WTC11 (cell line): ENCODE data around the gene SLC26A8. TPM values are rescaled to one million over a fixed set of nuclear protein-coding genes. Genes with fewer than 3 reads are reported as not detected.
A peak's percentile ranks its signal among the peaks of the same experiment; 100 is the strongest.

Source experiments
- ATAC-seq: fragments of 200-7000 bp; cut with Tn5 transposase; 2 replicates; pipeline ENCODE4 v1.10.0; 2021; ENCODE audit warnings: mild to moderate bottlenecking, moderate library complexity
- CTCF ChIA-PET: fragments of 300-600 bp; sonication (Branson Sonifier 250); formaldehyde crosslinking; loops from one replicate; lab custom pipeline; 2021; ENCODE audit warnings: antibody characterized with exemption; lab: Charles Lee
- POLR2A ChIA-PET: fragments of 350-600 bp; sonication (Branson Sonifier 250); formaldehyde crosslinking; loops from one replicate; lab custom pipeline; 2021; ENCODE audit warnings: antibody characterized with exemption; lab: Charles Lee
- DNase-seq: peaks from one replicate; pipeline ENCODE4 v3.0.0; 2021; ENCODE audit warnings: low spot score
- H3K27ac Mint-ChIP-seq: 2 replicates; pipeline ENCODE4 v1.8.0; 2021; ENCODE audit warnings: mixed read lengths
- H3K27me3 Mint-ChIP-seq: 2 replicates; pipeline ENCODE4 v1.8.0; 2021; ENCODE audit warnings: low read depth, mild to moderate bottlenecking, moderate library complexity, mixed read lengths
- H3K36me3 Mint-ChIP-seq: 2 replicates; pipeline ENCODE4 v1.8.0; 2021; ENCODE audit warnings: mixed read lengths
- H3K4me1 Mint-ChIP-seq: 2 replicates; pipeline ENCODE4 v1.8.0; 2022; ENCODE audit warnings: mixed read lengths
- H3K4me3 Mint-ChIP-seq: 2 replicates; pipeline ENCODE4 v1.8.0; 2021; ENCODE audit warnings: mild to moderate bottlenecking, moderate library complexity, mixed read lengths
- H3K9me3 Mint-ChIP-seq: 2 replicates; pipeline ENCODE4 v1.8.0; 2021; ENCODE audit warnings: mixed read lengths
- ELF4 ChIP-seq: sonication (generic); formaldehyde crosslinking; IDR thresholded peaks from 2 replicates; pipeline ENCODE4 v1.8.1; 2022; ENCODE audit warnings: low read depth, mild to moderate bottlenecking, moderate library complexity, missing genetic modification reagents
- ESRRA ChIP-seq: sonication (generic); formaldehyde crosslinking; IDR thresholded peaks from 2 replicates; pipeline ENCODE4 v1.8.1; 2022; ENCODE audit warnings: mild to moderate bottlenecking, missing genetic modification reagents, borderline replicate concordance
- FOXK1 ChIP-seq: sonication (generic); formaldehyde crosslinking; IDR thresholded peaks from 2 replicates; pipeline ENCODE4 v1.8.0; 2022; ENCODE audit warnings: mild to moderate bottlenecking, moderate library complexity, missing genetic modification reagents
- IRF2 ChIP-seq: sonication (generic); formaldehyde crosslinking; IDR thresholded peaks from 2 replicates; pipeline ENCODE4 v1.8.0; 2022; ENCODE audit warnings: low read depth, missing genetic modification reagents, borderline replicate concordance
- NFYB ChIP-seq: sonication (generic); formaldehyde crosslinking; conservative IDR thresholded peaks from 2 replicates; pipeline ENCODE4 v1.8.0; 2022; ENCODE audit warnings: low read depth, missing genetic modification reagents
- OVOL2 ChIP-seq: fragments of 250-450 bp; sonication (Bioruptor Pico); IDR thresholded peaks from 2 replicates; pipeline ENCODE4 v1.9.0; 2021; ENCODE audit warnings: mild to moderate bottlenecking, borderline replicate concordance
- RELA ChIP-seq: sonication (generic); formaldehyde crosslinking; IDR thresholded peaks from 2 replicates; pipeline ENCODE4 v1.8.1; 2022; ENCODE audit warnings: missing genetic modification reagents, mild to moderate bottlenecking, borderline replicate concordance
- TEAD4 ChIP-seq: sonication (generic); formaldehyde crosslinking; IDR thresholded peaks from 2 replicates; pipeline ENCODE4 v1.8.0; 2022; ENCODE audit warnings: mild to moderate bottlenecking, missing genetic modification reagents
- ZBTB21 ChIP-seq: sonication (generic); formaldehyde crosslinking; IDR thresholded peaks from 2 replicates; pipeline ENCODE4 v1.8.1; 2023; ENCODE audit warnings: mild to moderate bottlenecking, missing genetic modification reagents, borderline replicate concordance
- ZNF121 ChIP-seq: sonication (generic); formaldehyde crosslinking; IDR thresholded peaks from 2 replicates; pipeline ENCODE4 v1.8.0; 2023; ENCODE audit warnings: missing genetic modification reagents
- ZNF232 ChIP-seq: sonication (generic); formaldehyde crosslinking; IDR thresholded peaks from 2 replicates; pipeline ENCODE4 v1.8.0; 2022; ENCODE audit warnings: mild to moderate bottlenecking, missing genetic modification reagents
- ZNF423 ChIP-seq: fragments of 250-450 bp; sonication (Bioruptor Pico); IDR thresholded peaks from 2 replicates; pipeline ENCODE4 v2.1.2; 2022; ENCODE audit warnings: mild to moderate bottlenecking, moderate library complexity
- ZNF671 ChIP-seq: fragments of 250-450 bp; sonication (Bioruptor Pico); IDR thresholded peaks from 2 replicates; pipeline ENCODE4 v1.8.0; 2021; ENCODE audit warnings: mild to moderate bottlenecking
- total RNA-seq: library from RNA; stranded (reverse); gene quantifications from 3 replicates; pipeline ENCODE4 v1.2.3, GENCODE V29; 2021
- TF ChIP-seq, protein P1 (sequence below): sonication (generic); formaldehyde crosslinking; IDR thresholded peaks from 2 replicates; pipeline ENCODE4 v1.8.1; 2023; ENCODE audit warnings: mild to moderate bottlenecking, missing genetic modification reagents, moderate library complexity
- TF ChIP-seq, protein P2 (sequence below): sonication (generic); formaldehyde crosslinking; IDR thresholded peaks from 2 replicates; pipeline ENCODE4 v1.8.1; 2022; ENCODE audit warnings: low read depth, missing genetic modification reagents, borderline replicate concordance
- TF ChIP-seq, protein P3 (sequence below): sonication (generic); formaldehyde crosslinking; IDR thresholded peaks from 2 replicates; pipeline ENCODE4 v1.8.0; 2023; ENCODE audit warnings: missing genetic modification reagents
- TF ChIP-seq, protein P4 (sequence below): fragments of 250-450 bp; sonication (Bioruptor Pico); IDR thresholded peaks from 2 replicates; pipeline ENCODE4 v1.9.0; 2021; ENCODE audit warnings: moderate library complexity, mild to moderate bottlenecking, inconsistent platforms, borderline replicate concordance
- TF ChIP-seq, protein P5 (sequence below): sonication (generic); formaldehyde crosslinking; IDR thresholded peaks from 2 replicates; pipeline ENCODE4 v1.8.0; 2022; ENCODE audit warnings: missing genetic modification reagents

SLC26A8 gene
- total RNA-seq, 1 experiment from 2014 or later, result 0.50 TPM

DNA sequence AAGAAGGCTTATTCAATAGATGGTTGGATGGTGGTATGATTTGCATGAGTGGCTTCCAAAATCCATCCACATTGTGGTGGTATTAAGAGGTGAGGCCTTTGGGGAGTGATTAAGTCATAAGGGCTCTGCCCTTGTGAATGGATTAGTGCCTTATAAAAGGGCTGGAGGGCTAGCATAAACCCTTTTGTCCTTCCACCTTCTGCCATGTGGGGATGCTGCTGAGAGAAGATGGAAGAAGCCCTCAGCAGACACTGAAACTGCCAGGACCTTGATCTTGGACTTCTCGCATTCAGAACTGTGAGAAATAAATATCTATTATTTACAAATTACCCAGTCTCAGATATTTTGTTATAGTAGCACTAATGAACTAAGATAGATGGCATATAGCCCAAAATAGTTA lies 75.7 kb downstream of the SLC26A8 start:
- no peaks in the 10 kb centered on the region for H3K9me3 Mint-ChIP-seq
- DNase-seq (peak; percentile 49), ATAC-seq (peak; percentile 84)
- no peaks in the 10 kb centered on the region for H3K36me3 Mint-ChIP-seq
- TF ChIP-seq ZNF671 (CRISPR knock-in tag), result no peak
- TF ChIP-seq, protein P1, sequence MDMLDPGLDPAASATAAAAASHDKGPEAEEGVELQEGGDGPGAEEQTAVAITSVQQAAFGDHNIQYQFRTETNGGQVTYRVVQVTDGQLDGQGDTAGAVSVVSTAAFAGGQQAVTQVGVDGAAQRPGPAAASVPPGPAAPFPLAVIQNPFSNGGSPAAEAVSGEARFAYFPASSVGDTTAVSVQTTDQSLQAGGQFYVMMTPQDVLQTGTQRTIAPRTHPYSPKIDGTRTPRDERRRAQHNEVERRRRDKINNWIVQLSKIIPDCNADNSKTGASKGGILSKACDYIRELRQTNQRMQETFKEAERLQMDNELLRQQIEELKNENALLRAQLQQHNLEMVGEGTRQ (CRISPR knock-in tag), result no peak
- TF ChIP-seq, protein P2, sequence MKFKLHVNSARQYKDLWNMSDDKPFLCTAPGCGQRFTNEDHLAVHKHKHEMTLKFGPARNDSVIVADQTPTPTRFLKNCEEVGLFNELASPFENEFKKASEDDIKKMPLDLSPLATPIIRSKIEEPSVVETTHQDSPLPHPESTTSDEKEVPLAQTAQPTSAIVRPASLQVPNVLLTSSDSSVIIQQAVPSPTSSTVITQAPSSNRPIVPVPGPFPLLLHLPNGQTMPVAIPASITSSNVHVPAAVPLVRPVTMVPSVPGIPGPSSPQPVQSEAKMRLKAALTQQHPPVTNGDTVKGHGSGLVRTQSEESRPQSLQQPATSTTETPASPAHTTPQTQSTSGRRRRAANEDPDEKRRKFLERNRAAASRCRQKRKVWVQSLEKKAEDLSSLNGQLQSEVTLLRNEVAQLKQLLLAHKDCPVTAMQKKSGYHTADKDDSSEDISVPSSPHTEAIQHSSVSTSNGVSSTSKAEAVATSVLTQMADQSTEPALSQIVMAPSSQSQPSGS (CRISPR knock-in tag), result no peak
- TF ChIP-seq, protein P3, sequence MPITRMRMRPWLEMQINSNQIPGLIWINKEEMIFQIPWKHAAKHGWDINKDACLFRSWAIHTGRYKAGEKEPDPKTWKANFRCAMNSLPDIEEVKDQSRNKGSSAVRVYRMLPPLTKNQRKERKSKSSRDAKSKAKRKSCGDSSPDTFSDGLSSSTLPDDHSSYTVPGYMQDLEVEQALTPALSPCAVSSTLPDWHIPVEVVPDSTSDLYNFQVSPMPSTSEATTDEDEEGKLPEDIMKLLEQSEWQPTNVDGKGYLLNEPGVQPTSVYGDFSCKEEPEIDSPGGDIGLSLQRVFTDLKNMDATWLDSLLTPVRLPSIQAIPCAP (CRISPR knock-in tag), result no peak
- TF ChIP-seq, protein P4, sequence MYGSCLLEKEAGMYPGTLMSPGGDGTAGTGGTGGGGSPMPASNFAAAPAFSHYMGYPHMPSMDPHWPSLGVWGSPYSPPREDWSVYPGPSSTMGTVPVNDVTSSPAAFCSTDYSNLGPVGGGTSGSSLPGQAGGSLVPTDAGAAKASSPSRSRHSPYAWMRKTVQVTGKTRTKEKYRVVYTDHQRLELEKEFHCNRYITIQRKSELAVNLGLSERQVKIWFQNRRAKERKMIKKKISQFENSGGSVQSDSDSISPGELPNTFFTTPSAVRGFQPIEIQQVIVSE (CRISPR knock-in tag), result no peak
- TF ChIP-seq ZBTB21 (CRISPR knock-in tag), result no peak
- TF ChIP-seq ESRRA (CRISPR knock-in tag), result no peak
- no peak for TF ChIP-seq ZNF423 (CRISPR knock-in tag)
- no peak overlapping the region for H3K27ac Mint-ChIP-seq
- POLR2A ChIA-PET, result no interaction called here
- H3K4me3 Mint-ChIP-seq, result no peak overlapping the region
- peaks cover 9% of the 10 kb centered on the region for H3K4me1 Mint-ChIP-seq
- H3K27me3 Mint-ChIP-seq, result no peaks in the 10 kb centered on the region
- CTCF ChIA-PET, result no interaction called here

DNA sequence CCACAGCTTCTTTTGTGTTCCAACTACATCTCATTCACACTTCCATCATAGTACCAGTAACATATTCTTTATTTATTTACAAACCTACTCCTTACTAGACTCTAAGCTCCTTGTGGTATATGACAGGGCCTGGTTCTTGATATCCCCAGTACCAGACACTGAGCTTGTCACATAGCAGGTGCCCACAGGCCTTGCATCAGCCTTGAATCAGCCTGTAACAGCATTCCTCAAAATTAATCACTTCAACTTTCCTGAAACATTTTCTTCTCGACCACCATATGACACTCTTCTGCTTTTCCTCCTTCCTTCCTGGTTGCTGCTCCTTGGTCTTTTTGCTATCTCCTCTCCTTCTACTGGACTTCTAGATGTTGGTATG lies 78.8 kb downstream of the SLC26A8 start:
- CTCF ChIA-PET, result no interaction called here
- TF ChIP-seq ELF4 (CRISPR knock-in tag), result no peak
- no peak for TF ChIP-seq ZNF121 (CRISPR knock-in tag)
- TF ChIP-seq RELA (CRISPR knock-in tag), result no peak
- TF ChIP-seq ZNF232 (CRISPR knock-in tag), result no peak
- TF ChIP-seq FOXK1 (CRISPR knock-in tag), result no peak
- TF ChIP-seq TEAD4, result no peak
- Mint-ChIP-seq H3K4me3 (no peak overlapping the region), H3K36me3 (0 out of 2 replicates have a peak, but pooled peaks cover 3% of the 10 kb centered on the region), H3K4me1 (peaks cover 2% of the 10 kb centered on the region; the same call in 1 of the 2 replicates), H3K27ac (no peak overlapping the region), H3K9me3 (peaks cover 17% of the 10 kb centered on the region), H3K27me3 (no peaks in the 10 kb centered on the region)
- DNase-seq (no peak), ATAC-seq (no peak)
- POLR2A ChIA-PET, result no interaction called here

DNA sequence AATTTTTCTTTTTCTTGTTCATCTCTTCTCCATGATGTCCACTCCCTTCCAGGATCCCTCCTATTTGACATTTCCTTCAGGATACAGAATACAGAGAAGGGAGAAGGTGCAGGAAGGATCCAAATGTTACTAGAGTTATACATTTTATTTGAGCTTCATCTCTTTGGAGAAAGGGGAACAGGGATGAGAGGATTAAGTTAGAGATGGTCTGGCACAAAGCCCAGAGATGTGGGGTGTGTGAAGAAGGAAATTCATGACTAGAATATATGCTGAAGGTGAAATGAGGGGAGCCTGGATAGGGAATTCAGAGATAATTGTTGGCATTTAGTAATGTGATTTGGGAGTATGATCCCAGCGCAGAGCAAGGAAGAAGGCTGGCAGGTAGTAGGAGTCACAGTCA lies 81.1 kb downstream of the SLC26A8 start:
- CTCF ChIA-PET, result interaction anchor here (0.6 kb wide), 1 partner anchor 45 kb away, joined by 3 read pairs; no protein-coding TSS in a partner anchor
- POLR2A ChIA-PET, result interaction anchor here (0.5 kb wide), 1 partner anchor 35 kb away, joined by 4 read pairs; no protein-coding TSS in a partner anchor
- TF ChIP-seq IRF2 (CRISPR knock-in tag) (no peak), ZNF671 (CRISPR knock-in tag) (no peak), OVOL2 (CRISPR knock-in tag) (no peak), NFYB (CRISPR knock-in tag) (no peak)
- TF ChIP-seq, protein P5, sequence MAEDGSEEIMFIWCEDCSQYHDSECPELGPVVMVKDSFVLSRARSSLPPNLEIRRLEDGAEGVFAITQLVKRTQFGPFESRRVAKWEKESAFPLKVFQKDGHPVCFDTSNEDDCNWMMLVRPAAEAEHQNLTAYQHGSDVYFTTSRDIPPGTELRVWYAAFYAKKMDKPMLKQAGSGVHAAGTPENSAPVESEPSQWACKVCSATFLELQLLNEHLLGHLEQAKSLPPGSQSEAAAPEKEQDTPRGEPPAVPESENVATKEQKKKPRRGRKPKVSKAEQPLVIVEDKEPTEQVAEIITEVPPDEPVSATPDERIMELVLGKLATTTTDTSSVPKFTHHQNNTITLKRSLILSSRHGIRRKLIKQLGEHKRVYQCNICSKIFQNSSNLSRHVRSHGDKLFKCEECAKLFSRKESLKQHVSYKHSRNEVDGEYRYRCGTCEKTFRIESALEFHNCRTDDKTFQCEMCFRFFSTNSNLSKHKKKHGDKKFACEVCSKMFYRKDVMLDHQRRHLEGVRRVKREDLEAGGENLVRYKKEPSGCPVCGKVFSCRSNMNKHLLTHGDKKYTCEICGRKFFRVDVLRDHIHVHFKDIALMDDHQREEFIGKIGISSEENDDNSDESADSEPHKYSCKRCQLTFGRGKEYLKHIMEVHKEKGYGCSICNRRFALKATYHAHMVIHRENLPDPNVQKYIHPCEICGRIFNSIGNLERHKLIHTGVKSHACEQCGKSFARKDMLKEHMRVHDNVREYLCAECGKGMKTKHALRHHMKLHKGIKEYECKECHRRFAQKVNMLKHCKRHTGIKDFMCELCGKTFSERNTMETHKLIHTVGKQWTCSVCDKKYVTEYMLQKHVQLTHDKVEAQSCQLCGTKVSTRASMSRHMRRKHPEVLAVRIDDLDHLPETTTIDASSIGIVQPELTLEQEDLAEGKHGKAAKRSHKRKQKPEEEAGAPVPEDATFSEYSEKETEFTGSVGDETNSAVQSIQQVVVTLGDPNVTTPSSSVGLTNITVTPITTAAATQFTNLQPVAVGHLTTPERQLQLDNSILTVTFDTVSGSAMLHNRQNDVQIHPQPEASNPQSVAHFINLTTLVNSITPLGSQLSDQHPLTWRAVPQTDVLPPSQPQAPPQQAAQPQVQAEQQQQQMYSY, result no peak
- TF ChIP-seq, all 79 proteins: peak for 0
- H3K9me3 Mint-ChIP-seq, result peaks cover 31% of the 10 kb centered on the region
- no peak overlapping the region for H3K4me3 Mint-ChIP-seq
- no peak for ATAC-seq
- no peak overlapping the region for H3K27ac Mint-ChIP-seq
- H3K27me3 Mint-ChIP-seq, result no peaks in the 10 kb centered on the region
- peaks cover 5% of the 10 kb centered on the region for H3K4me1 Mint-ChIP-seq
- no peak for DNase-seq
- 0 out of 2 replicates have a peak, but pooled peaks cover 3% of the 10 kb centered on the region for H3K36me3 Mint-ChIP-seq
